HG03354 (cell line): ENCODE measurements around the gene GLT6D1.
"Not testable (repeated sequence)": the region's sequence is repeated elsewhere in the genome, so short reads cannot be mapped to it uniquely, and the experiment has no call there.

Source experiments
- ATAC-seq: cut with Tn5 transposase; IDR thresholded peaks from one replicate; pipeline ENCODE4 v1.9.1; 2021; ENCODE audit warnings: mild to moderate bottlenecking; ENCODE audit not compliant: unreplicated experiment, poor library complexity, severe bottlenecking

Gene GLT6D1

DNA sequence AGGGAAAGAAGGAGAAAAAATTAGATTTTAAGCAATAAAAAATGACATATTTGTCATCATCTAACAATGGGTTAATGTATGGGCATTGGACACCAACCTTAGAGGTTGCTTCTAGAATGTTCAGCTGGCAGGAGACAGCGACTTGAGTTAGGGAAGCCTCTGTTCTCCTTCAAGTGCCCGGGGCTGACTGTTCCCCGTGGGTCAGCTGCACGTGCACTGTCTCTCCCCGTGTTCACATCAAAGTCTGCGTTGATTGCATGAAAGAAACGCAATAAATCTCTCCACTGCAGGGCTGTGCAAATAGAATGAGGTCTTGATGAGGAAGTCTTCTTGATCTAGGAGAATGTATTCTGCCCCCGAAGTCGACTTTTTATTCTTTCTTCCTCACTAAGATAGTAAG, at the start of gene GLT6D1:
GLT6D1 (minus strand) TSS at position 345 of the 400 bp plus-strand sequence. CDS start 353 bp downstream, outside the sequence.
- no peak for ATAC-seq

GRCh38 chr9:135689011-135689410, 49.7 kb upstream of the GLT6D1 start:
- no peak for ATAC-seq

DNA sequence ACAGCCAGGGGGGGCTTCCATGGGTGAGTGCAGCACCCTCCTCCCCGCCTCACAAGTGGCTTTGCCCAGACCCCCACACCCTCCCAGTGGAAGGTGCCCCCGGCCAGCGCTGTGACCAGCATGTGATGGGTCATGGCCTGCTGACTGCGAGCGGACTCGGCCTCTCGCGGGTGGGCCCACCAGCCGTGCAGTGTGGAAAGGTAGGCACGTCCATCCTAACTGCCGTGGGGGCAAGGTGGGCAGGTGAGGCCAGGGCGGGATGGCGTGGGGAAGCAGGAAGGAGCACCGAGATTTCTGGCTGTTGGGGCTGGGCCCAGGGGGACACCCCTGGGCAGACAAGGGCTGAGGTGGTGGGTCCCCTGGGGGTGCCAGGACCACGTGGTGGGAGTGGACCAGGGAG, 47.9 kb upstream of the GLT6D1 start:
- ATAC-seq, result no peak

GRCh38 chr9:135684691-135685090, 45.4 kb upstream of the GLT6D1 start:
- ATAC-seq, result no peak

DNA sequence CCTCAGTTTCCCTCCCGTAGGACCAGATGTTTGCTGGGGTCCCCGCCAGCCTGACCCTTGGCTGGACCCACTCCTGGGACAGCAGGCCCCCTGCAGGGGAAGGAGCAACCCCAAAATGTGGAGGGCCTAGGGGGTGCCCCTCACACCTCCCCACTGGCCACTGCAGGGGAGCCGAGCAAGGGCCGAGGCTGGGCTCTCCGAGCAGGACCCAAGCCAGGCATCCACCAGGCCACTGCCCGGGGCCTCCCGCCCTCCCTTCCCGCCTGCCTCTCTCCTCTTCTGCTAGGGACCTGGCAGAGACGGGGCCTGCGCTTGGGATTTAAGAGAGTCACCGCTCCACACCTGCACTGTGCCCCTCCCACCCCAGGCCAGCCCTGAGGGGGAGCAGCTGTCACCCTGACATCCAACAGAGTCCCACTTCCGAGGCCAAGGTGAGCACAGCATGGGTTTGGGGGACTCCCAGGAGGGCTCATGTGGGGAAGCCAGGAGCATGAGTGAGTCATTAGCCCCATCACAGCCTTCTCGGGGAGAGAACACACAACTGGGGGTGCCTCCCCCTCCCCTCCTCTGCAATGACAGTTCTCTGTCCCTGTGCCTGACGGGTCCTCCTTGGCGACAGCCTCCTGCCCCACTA, 44.2 kb upstream of the GLT6D1 start:
- ATAC-seq, result no peak

DNA sequence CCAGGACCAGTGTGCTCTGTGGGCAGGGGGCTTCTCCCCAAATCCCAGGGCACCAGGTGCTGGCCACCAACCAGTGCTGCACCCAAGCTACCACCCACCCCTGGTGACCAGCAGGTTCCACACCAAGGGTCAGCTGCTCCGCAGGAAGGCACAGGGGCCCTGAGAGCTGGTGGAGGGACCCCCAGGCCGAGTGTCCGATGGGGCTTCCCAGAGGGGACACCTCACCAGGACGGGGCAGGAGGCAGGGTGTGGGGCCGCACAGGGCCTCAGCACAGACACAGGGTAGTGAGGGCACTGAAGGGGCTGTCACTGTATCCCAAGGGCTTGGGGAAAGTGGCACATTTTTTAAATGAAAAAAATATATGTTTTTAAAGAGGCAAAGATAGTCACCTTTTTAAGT, 41.8 kb upstream of the GLT6D1 start:
- ATAC-seq, result no peak

DNA sequence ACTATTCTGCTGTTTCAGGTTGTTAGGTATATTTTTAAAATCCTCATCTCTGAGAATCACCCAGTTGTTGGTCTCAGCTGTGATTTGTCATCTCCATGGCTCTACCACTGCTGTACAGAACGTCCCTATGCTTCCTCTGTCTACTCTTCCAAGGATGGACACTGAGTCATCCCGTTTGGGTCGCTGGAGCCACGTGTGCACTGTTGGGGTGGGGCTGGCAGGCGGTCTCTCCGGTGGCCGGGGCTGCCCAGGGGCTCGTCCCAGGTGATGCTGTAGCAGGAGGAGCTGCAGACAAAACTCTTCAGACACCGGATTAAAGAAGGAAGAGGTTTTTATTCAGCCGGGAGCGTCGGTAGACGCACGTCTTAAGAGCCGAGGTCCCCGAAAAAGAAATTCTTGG, 40.7 kb upstream of the GLT6D1 start:
- ATAC-seq, result no peak

GRCh38 chr9:135678236-135679017, 39.1 kb upstream of the GLT6D1 start:
- no peak for ATAC-seq

DNA sequence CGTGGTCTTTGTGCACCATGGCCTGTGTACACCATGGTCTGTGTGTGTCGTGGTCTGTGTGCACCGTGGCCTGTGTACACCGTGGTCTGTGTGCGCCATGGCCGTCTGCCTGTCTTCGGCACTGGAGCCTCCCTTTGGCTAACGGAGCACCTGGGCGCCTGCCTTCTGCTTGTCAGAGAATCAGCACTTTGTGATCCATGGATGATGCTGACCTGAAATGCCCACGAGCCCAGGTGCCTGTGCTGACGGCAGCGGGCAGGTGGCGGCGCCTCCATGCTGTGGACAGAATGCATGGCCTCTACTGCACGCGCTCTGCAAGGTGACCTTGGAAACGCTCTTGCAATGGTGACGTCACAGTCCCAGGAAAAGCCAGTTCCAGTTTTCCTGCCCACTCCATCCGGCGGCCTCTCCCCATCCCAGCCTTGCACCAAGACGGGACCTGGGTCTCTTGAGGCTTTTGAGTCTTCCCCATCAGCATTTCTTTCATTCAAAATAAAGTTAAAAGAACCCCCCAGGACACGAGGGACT, 38.4 kb upstream of the GLT6D1 start:
- no peak for ATAC-seq

- no peak for ATAC-seq
Measured at GRCh38 chr9:135676891-135677290, 37.6 kb upstream of the GLT6D1 start.

GRCh38 chr9:135674977-135675376, 35.6 kb upstream of the GLT6D1 start:
- ATAC-seq, result no peak

DNA sequence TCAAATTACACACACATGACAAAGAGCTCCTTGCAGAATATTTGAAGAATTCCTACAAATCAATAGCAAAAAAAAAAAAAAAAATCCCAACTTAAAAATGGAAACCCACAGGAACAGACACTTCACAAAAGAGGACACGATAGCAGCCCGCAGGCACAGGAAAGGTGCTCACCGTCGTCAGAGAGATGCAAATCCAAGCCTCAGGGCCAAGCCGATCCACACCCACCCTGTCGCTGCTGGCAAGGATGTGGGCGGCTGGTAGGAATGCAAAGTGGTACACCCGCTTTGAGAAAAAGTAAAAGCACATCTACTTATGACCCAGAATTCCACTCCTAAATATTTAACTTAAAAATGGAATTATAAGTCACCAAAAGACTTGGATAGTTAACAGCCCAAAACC, 34.6 kb upstream of the GLT6D1 start:
- no peak for ATAC-seq

DNA sequence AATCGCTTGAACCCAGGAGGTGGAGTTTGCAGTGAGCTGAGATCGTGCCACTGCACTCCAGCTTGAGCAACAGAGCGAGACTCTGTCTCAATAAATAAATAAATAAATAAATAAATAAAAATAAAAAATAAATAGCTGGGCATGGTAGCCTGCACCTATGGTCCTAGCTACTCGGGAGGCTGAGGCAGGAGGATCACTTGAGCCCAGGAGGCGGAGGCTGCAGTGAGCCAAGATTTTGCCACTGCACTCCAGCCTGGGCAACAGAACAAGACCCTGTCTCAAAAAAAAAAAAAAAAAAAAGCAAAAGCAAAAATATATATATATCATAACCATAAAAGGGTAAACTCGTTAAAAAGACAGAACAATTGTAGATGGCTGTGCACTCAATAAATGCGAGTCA, 33.4 kb upstream of the GLT6D1 start:
- ATAC-seq, result not testable (repeated sequence)

DNA sequence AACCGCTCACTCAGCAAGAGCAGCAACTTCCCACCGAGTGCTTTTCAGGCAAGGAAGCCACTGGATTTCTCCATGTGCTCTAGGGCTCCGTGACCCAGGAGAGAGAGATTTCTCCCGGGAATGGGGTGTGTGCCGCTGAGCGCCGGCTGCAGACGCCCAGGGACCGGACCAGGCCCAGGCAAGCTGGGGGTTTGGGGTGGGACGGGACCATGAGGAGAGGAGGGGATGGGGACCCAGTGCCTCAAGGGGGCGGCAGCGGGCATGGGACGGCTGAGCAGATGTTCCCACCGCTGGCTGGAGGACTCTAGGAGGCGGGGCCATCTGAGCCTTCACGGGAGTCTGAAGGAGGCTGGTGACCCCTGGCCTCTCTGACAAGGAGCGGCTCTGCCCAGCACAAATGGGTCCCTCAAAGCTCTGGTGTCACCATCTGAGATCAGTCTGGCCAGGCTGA, 32.3 kb upstream of the GLT6D1 start:
- no peak for ATAC-seq

GRCh38 chr9:135670721-135671590, 31.6 kb upstream of the GLT6D1 start:
- ATAC-seq, result no peak

GRCh38 chr9:135669616-135670285, 30.4 kb upstream of the GLT6D1 start:
- ATAC-seq, result no peak

DNA sequence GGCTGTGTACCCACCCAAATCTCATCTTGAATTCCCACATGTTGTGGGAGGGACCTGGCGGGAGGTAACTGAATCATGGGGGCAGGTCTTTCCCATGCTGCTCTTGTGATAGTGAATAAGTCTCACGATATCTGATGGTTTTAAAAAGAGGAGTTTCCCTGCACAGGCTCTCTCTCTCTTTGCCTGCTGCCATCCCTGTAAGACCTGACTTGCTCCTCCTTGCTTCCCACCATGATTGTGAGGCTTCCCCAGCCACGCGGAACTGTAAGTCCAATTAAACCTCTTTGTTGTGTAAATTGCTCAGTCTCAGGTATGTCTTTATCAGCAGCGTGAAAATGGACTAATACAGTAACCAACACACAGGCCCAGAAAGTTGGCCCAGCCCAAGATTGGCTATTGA, 29.7 kb upstream of the GLT6D1 start:
- ATAC-seq, result not testable (repeated sequence)

DNA sequence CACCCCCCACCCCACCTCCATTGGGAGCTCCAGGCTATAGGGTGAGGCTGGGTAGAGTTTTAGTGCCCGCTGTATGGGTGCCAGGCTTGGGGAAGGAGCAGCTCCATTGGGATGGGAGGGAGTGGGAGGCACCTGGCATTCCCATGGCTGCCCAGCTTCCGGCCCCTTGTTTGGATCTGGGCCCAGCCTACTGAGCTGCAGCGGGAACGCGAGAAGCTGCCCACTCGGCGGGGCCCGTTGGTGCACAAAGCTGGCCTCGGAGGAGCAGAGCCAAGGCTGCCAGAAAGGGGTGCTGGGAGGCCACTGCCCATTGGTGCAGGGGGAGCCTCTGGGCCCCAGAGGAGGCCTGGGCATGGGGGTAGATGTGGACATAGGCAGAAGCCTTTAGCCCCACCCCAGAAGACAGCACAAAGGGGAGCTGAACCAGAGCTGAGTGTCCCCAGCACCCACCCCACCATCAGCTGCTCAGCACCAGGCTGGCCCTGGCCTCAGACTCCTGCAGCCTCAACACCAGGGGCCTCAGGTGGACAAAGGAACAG, 28.2 kb upstream of the GLT6D1 start:
- ATAC-seq, result no peak
